Mesothelial cell of epicardium (in vitro differentiated cells): ENCODE measurements around the gene TEX51. TPM values are rescaled to one million over a fixed set of nuclear protein-coding genes. Genes with fewer than 3 reads are reported as not detected.

Source experiments
- DNase-seq, 2 experiments: peaks; one replicate each; pipeline ENCODE4 v3.0.0; 2021; ENCODE audit warnings: low spot score in 2 of 2; ENCODE audit not compliant: unreplicated experiment in 2 of 2
- H3K27ac Mint-ChIP-seq: 2 replicates; pipeline ENCODE4 v1.8.0; 2021; ENCODE audit warnings: mixed read lengths
- H3K27me3 Mint-ChIP-seq: 2 replicates; pipeline ENCODE4 v1.8.0; 2021; ENCODE audit warnings: low read depth, mixed read lengths
- H3K36me3 Mint-ChIP-seq: 2 replicates; pipeline ENCODE4 v1.8.0; 2021; ENCODE audit warnings: mixed read lengths
- H3K4me1 Mint-ChIP-seq: 2 replicates; pipeline ENCODE4 v1.8.0; 2021; ENCODE audit warnings: mixed read lengths
- H3K4me3 Mint-ChIP-seq: 2 replicates; pipeline ENCODE4 v1.8.0; 2021; ENCODE audit warnings: mild to moderate bottlenecking, moderate library complexity, mixed read lengths
- H3K9me3 Mint-ChIP-seq: 2 replicates; pipeline ENCODE4 v1.8.0; 2021; ENCODE audit warnings: mixed read lengths
- CTCF ChIP-seq: fragments of 200-600 bp; sonication (generic); IDR thresholded peaks from one replicate; pipeline ENCODE4 v1.5.0; 2021; ENCODE audit warnings: antibody characterized with exemption; ENCODE audit not compliant: unreplicated experiment
- total RNA-seq: library from RNA; stranded (reverse); gene quantifications from 3 replicates; pipeline ENCODE4 v1.2.1, GENCODE V29; 2021

TEX51 gene
- total RNA-seq, 1 donor from 2014 or later = not detected

- DNase-seq = no peak
- TF ChIP-seq CTCF = no peak
- H3K4me3 Mint-ChIP-seq = no peak overlapping the region
- H3K27me3 Mint-ChIP-seq = peaks cover 37% of the 10 kb centered on the region
- no peaks in the 10 kb centered on the region for H3K36me3 Mint-ChIP-seq
- H3K9me3 Mint-ChIP-seq = peaks cover 19% of the 10 kb centered on the region
- H3K27ac Mint-ChIP-seq = no peak overlapping the region
- no peaks in the 10 kb centered on the region for H3K4me1 Mint-ChIP-seq
Measured at GRCh38 chr2:126940331-126940730, 41.6 kb downstream of the TEX51 start.

- Mint-ChIP-seq H3K4me1 (peaks cover 4% of the 10 kb centered on the region), H3K36me3 (no peaks in the 10 kb centered on the region), H3K27ac (no peak overlapping the region), H3K9me3 (peaks cover 19% of the 10 kb centered on the region), H3K27me3 (peaks cover 28% of the 10 kb centered on the region), H3K4me3 (no peak overlapping the region)
- no peak for DNase-seq
- no peak for TF ChIP-seq CTCF
Measured at GRCh38 chr2:126942427-126943203, 43.9 kb downstream of the TEX51 start.

- DNase-seq = no peak
- Mint-ChIP-seq H3K9me3 (peaks cover 19% of the 10 kb centered on the region), H3K4me1 (peaks cover 4% of the 10 kb centered on the region), H3K27me3 (peaks cover 22% of the 10 kb centered on the region), H3K27ac (no peak overlapping the region), H3K36me3 (no peaks in the 10 kb centered on the region), H3K4me3 (no peak overlapping the region)
- no peak for TF ChIP-seq CTCF
Measured at GRCh38 chr2:126943612-126944348, 45.1 kb downstream of the TEX51 start.

GRCh38 chr2:126945118-126945517 lies 46.4 kb downstream of the TEX51 start:
- no peak for DNase-seq
- no peak for TF ChIP-seq CTCF
- Mint-ChIP-seq H3K4me3 (no peak overlapping the region), H3K9me3 (peaks cover 19% of the 10 kb centered on the region), H3K4me1 (peaks cover 4% of the 10 kb centered on the region), H3K27me3 (peaks cover 21% of the 10 kb centered on the region), H3K27ac (no peak overlapping the region), H3K36me3 (no peaks in the 10 kb centered on the region)

GRCh38 chr2:126946318-126947102 lies 47.8 kb downstream of the TEX51 start:
- Mint-ChIP-seq H3K27ac (no peak overlapping the region), H3K36me3 (no peaks in the 10 kb centered on the region), H3K9me3 (peaks cover 19% of the 10 kb centered on the region), H3K27me3 (peaks cover 15% of the 10 kb centered on the region), H3K4me1 (peaks cover 4% of the 10 kb centered on the region), H3K4me3 (no peak overlapping the region)
- TF ChIP-seq CTCF = no peak
- DNase-seq = no peak
